Hepatocyte (in vitro differentiated cells): ENCODE measurements around the gene SDF4.

ENCODE experiments used
- EZH2 ChIP-seq: fragments of 200-600 bp; sonication (generic); IDR thresholded peaks from 2 replicates; pipeline ENCODE4 v1.6.1; 2016; ENCODE audit warnings: antibody characterized with exemption, mild to moderate bottlenecking, borderline replicate concordance
- TF ChIP-seq, protein P1 (sequence below): fragments of 200-600 bp; sonication (generic); IDR thresholded peaks from 2 replicates; pipeline ENCODE4 v1.5.1; 2016; ENCODE audit warnings: antibody characterized with exemption, mild to moderate bottlenecking; ENCODE audit not compliant: poor library complexity

DNA sequence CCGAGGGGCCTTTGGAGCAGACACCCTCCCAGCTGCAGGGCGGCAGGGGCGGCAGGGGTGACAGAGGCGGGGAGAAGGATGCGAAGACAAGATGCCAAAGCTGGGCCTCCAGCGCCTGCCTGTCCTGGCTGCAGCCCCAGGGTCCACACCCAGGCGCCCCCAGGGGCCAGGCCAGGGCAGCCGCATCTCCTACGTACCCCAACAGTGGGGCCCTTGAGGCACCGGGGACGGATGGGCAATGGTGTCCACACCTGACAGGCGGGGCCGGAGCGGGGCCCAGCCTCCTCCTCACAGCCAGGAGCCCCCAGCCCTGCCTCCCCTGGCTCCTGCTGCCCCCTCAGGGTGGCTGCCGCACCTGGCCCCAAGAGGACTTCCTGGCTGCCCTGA, 7.4 kb upstream of the SDF4 start:
- TF ChIP-seq, protein P1, sequence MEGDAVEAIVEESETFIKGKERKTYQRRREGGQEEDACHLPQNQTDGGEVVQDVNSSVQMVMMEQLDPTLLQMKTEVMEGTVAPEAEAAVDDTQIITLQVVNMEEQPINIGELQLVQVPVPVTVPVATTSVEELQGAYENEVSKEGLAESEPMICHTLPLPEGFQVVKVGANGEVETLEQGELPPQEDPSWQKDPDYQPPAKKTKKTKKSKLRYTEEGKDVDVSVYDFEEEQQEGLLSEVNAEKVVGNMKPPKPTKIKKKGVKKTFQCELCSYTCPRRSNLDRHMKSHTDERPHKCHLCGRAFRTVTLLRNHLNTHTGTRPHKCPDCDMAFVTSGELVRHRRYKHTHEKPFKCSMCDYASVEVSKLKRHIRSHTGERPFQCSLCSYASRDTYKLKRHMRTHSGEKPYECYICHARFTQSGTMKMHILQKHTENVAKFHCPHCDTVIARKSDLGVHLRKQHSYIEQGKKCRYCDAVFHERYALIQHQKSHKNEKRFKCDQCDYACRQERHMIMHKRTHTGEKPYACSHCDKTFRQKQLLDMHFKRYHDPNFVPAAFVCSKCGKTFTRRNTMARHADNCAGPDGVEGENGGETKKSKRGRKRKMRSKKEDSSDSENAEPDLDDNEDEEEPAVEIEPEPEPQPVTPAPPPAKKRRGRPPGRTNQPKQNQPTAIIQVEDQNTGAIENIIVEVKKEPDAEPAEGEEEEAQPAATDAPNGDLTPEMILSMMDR: no peak
- no peak for TF ChIP-seq EZH2
